ENCODE measurements around the gene CYP4X1.
"Not testable (repeated sequence)": the region's sequence is repeated elsewhere in the genome, so short reads cannot be mapped to it uniquely, and the experiment has no call there.

Gene CYP4X1

DNA sequence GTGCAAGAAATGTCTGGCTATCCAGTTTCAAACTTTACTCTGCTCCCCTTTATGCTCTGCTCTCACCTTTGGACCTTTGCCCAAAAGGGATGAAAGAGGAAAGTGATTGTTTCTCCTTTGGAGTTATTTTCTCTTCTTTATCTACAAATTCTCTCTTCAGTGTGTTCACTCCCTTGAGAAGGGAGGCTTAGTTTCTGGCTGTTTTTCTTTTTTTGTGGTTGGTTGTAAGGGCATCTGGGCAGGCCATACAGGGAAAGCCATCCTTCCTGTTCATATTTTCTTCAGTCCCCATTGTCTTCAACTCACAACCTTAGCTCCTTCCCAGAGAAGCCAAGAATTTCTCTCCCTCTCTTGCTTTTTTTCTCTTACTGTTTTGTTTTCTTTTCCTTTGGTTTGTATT, 46.0 kb downstream of the CYP4X1 start:
- DNase-seq (ENCODE audit: low read depth): not testable (repeated sequence)

DNA sequence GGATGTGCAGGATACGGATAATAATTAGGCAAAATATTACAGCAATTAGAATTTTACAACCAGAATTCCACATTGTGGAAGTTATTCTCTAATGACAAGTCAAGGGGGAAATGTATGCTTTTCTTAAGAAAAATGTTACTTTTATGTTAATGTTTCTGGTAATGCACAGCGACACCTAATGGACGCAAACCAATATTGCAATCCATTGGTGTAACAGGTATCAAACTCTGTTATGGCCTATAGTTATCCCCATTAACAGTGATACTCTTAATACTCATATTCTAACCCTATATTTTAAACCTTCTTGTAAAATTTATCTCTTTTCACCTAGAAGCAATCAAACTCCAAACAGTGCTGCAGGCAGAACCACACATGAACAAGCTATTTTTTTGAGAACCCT, 65.9 kb downstream of the CYP4X1 start:
- DNase-seq (ENCODE audit: low read depth): peak; percentile 52

DNA sequence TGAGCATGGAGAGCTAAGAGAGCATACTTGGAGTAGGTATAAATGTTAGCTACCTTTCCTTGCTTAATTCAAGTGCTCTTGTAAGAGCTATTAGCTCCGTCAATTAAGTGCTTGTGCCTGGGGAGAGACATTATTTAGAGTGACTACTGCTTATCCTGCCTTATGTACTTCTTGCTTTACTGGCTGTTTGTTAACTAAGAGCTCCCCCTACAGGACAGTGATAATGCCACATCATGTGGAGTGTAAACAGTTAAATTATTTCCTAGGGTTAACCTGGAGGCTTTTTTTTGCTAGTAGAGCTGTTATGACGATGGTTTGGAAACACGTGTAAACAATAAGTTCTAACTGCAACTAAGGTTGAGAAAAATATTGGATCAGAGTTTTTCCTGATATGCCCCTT, 68.0 kb downstream of the CYP4X1 start:
- DNase-seq (ENCODE audit: low read depth): not testable (repeated sequence)

Data from ELR (cell line).